GM23248 (cell line): Measurements from ENCODE around the gene TIMM10. TPM values are rescaled to one million over a fixed set of nuclear protein-coding genes. Genes with fewer than 3 reads are reported as not detected.

Experiments
- DNase-seq: peaks from one replicate; pipeline ENCODE4 v3.0.0-alpha.2; 2015
- H2AFZ ChIP-seq: fragments of 200-600 bp; sonication (generic); 2 replicates; pipeline ENCODE4 v1.6.1; 2016; ENCODE audit warnings: antibody characterized with exemption
- H3F3A ChIP-seq: fragments of 200-600 bp; sonication (generic); 2 replicates; pipeline ENCODE4 v1.6.1; 2016; ENCODE audit warnings: mild to moderate bottlenecking, antibody characterized with exemption, mixed run types; ENCODE audit not compliant: insufficient read depth
- H3K27ac ChIP-seq: fragments of 200-600 bp; sonication (generic); 2 replicates; pipeline ENCODE4 v1.5.1; 2016; ENCODE audit warnings: mild to moderate bottlenecking
- H3K27me3 ChIP-seq: fragments of 200-600 bp; sonication (generic); replicated peaks from 2 replicates; pipeline ENCODE4 v1.6.1; 2016; ENCODE audit warnings: mild to moderate bottlenecking; ENCODE audit not compliant: insufficient read depth
- H3K36me3 ChIP-seq: fragments of 200-600 bp; sonication (generic); 2 replicates; pipeline ENCODE4 v1.6.1; 2016; ENCODE audit warnings: low read depth, mild to moderate bottlenecking
- H3K4me1 ChIP-seq: fragments of 200-600 bp; sonication (generic); 2 replicates; pipeline ENCODE4 v1.6.1; 2016; ENCODE audit warnings: mild to moderate bottlenecking; ENCODE audit not compliant: insufficient read depth
- H3K4me2 ChIP-seq: fragments of 200-600 bp; sonication (generic); one replicate; pipeline ENCODE4 v1.6.1; 2016; ENCODE audit warnings: mild to moderate bottlenecking; ENCODE audit not compliant: unreplicated experiment
- H3K4me3 ChIP-seq: fragments of 200-600 bp; sonication (generic); 2 replicates; pipeline ENCODE4 v1.5.1; 2016; ENCODE audit warnings: mild to moderate bottlenecking
- H3K79me2 ChIP-seq: fragments of 200-600 bp; sonication (generic); 2 replicates; pipeline ENCODE4 v1.6.1; 2016; ENCODE audit warnings: mild to moderate bottlenecking; ENCODE audit not compliant: insufficient read depth
- H3K9ac ChIP-seq: fragments of 200-600 bp; sonication (generic); 2 replicates; pipeline ENCODE4 v1.6.1; 2016; ENCODE audit warnings: mild to moderate bottlenecking
- H3K9me2 ChIP-seq: fragments of 200-600 bp; sonication (generic); 2 replicates; pipeline ENCODE4 v1.6.1; 2016; ENCODE audit warnings: mixed run types, mild to moderate bottlenecking, moderate library complexity; ENCODE audit not compliant: insufficient read depth
- H3K9me3 ChIP-seq: fragments of 200-600 bp; sonication (generic); one replicate; pipeline ENCODE4 v1.6.1; 2017; ENCODE audit warnings: low read depth
- H4K20me1 ChIP-seq: fragments of 200-600 bp; sonication (generic); 2 replicates; pipeline ENCODE4 v1.6.0; 2016; ENCODE audit not compliant: insufficient read depth
- EZH2 ChIP-seq: fragments of 200-600 bp; sonication (generic); IDR thresholded peaks from 2 replicates; pipeline ENCODE4 v1.6.1; 2018; ENCODE audit warnings: antibody characterized with exemption, mild to moderate bottlenecking; ENCODE audit not compliant: insufficient read depth, poor library complexity, severe bottlenecking
- EZH2phosphoT487 ChIP-seq: fragments of 200-600 bp; sonication (generic); IDR thresholded peaks from 2 replicates; pipeline ENCODE4 v1.6.1; 2018; ENCODE audit warnings: antibody characterized with exemption, moderate library complexity, mild to moderate bottlenecking, low read depth; ENCODE audit not compliant: insufficient read depth
- WGBS, 2 experiments: methylation state at CpG; one replicate each; pipeline ENCODE4 v1.1.6; 2015 to 2017; ENCODE audit warnings: low lambda C conversion rate in 2 of 2, low coverage in 1 of 2; ENCODE audit errors: missing lambda C conversion rate in 2 of 2; 5-methylcytosine and 5-hydroxymethylcytosine counted together
- in situ Hi-C: fragments of 300-500 bp; cut with MboI; formaldehyde crosslinking; loops from 2 replicates; pipeline ENCODE4 v1.15.0; 2020
- polyA plus RNA-seq: library from polyadenylated mRNA; unstranded; fragments of >200 nt; fragmentation: Nextera tagmentation; extraction: Ambion mirVana; gene quantifications from 2 replicates; pipeline ENCODE4 v1.2.1, GENCODE V29; 2016
- total RNA-seq: library from RNA; depleted of rRNA; stranded (reverse); fragments of >200 nt; shearing (Covaris generic); gene quantifications from 2 replicates; pipeline ENCODE4 v1.2.3, GENCODE V29; 2014

TIMM10 gene
- total and polyA plus RNA-seq, 2 experiments from 2014 or later = 29.0 to 78.3 TPM

DNA sequence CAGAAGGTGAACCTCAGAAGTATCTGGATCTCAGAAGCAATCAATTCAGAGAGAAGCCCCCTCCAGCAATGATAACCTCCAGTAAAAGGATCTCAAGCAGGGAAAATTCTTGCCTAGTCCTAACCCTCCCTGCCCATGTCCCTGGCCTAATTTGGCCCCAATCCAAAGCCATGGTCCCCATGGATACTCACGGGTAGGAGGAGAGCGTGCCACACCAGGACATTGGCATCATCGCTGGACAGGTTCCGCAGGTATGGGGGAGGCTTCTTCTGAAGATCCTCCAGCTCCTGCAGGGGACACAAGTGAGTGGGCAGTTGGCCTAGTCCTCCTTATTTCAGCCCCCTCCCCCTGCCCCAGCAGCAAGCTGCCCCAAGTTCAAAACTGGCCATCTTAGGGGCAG is 29.6 kb upstream of the TIMM10 start:
- no peaks in the 10 kb centered on the region for H3F3A ChIP-seq
- no peak overlapping the region for H3K4me3 ChIP-seq
- H3K9me3 ChIP-seq = no peaks in the 10 kb centered on the region
- peaks cover 43% of the 10 kb centered on the region for H3K79me2 ChIP-seq
- H2AFZ ChIP-seq = no peak overlapping the region
- no peaks in the 10 kb centered on the region for H3K27me3 ChIP-seq
- no peaks in the 10 kb centered on the region for H3K4me1 ChIP-seq
- in situ Hi-C loops = no loop called here
- H4K20me1 ChIP-seq = no peaks in the 10 kb centered on the region
- no peak overlapping the region for H3K27ac ChIP-seq
- 85 to 92% methylated on average over 4 of the region's 4 CpGs for WGBS, 2 experiments
- H3K9ac ChIP-seq = no peak overlapping the region
- no peak overlapping the region for H3K4me2 ChIP-seq
- DNase-seq = no peak
- H3K36me3 ChIP-seq = peaks cover 16% of the 10 kb centered on the region; the same call in 1 of the 2 replicates
- H3K9me2 ChIP-seq = no peaks in the 10 kb centered on the region
- TF ChIP-seq EZH2 (no peak), EZH2phosphoT487 (no peak)

DNA sequence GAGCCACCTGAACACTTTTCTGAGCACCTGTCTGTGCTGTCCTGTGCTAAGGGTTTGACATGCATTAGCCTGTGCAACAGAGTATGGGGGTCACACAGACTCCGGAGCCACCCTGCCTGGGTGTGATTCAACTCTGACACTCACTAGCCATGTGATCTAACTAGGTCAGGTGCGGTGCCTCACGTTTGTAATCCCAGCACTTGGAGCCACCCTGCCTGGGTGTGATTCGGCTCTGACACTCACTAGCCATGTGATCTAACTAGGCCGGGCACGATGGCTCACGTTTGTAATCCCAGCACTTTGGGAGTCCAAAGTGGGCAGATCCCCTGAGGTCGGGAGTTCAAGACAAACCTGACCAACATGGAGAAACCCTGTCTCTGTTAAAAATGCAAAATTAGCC is 25.5 kb upstream of the TIMM10 start:
- Histone ChIP-seq H3K9me2 (no peaks in the 10 kb centered on the region), H3F3A (no peaks in the 10 kb centered on the region), H3K79me2 (0 out of 2 replicates have a peak, but pooled peaks cover 3% of the 10 kb centered on the region), H4K20me1 (no peaks in the 10 kb centered on the region), H3K4me3 (no peak overlapping the region), H2AFZ (no peak overlapping the region), H3K9ac (no peak overlapping the region), H3K4me1 (no peaks in the 10 kb centered on the region), H3K36me3 (peaks cover 30% of the 10 kb centered on the region; the same call in 1 of the 2 replicates), H3K4me2 (no peak overlapping the region), H3K27me3 (no peaks in the 10 kb centered on the region), H3K27ac (no peak overlapping the region), H3K9me3 (no peaks in the 10 kb centered on the region)
- no peak for TF ChIP-seq EZH2
- no peak for TF ChIP-seq EZH2phosphoT487
- in situ Hi-C loops = no loop called here
- 71 to 73% methylated on average over 8 of the region's 8 CpGs for WGBS, 2 experiments
- no peak for DNase-seq

DNA sequence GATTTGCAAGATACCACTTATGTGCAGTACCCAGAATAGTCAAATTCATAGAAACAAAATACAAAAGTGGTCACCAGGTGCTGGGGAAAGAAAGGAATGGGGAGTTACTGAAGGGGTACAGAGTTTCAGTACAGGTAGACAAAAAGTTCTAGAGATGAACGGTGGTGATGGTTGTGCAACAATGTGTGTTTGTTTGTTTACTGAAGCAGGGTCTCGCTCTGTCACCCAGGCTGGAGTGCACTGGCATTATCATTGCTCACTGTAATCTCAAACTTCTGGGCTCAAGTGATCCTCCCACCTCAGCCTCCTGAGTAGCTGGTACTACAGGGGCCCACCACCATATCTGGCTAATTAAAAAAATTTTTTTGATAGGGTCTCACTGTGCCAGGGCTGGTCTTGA is 24.8 kb upstream of the TIMM10 start:
- Histone ChIP-seq H3K4me2 (no peak overlapping the region), H3K9me3 (no peaks in the 10 kb centered on the region), H3K79me2 (no peaks in the 10 kb centered on the region), H3K27ac (no peak overlapping the region), H4K20me1 (no peaks in the 10 kb centered on the region), H3K9ac (no peak overlapping the region), H3K36me3 (peaks cover 30% of the 10 kb centered on the region; the same call in 1 of the 2 replicates), H3K9me2 (no peaks in the 10 kb centered on the region), H3F3A (no peaks in the 10 kb centered on the region), H3K4me1 (no peaks in the 10 kb centered on the region), H3K4me3 (no peak overlapping the region), H2AFZ (no peak overlapping the region), H3K27me3 (no peaks in the 10 kb centered on the region)
- in situ Hi-C loops = no loop called here
- 97 to 98% methylated on average over 2 of the region's 2 CpGs for WGBS, 2 experiments
- no peak for DNase-seq
- TF ChIP-seq EZH2phosphoT487 = no peak
- no peak for TF ChIP-seq EZH2

DNA sequence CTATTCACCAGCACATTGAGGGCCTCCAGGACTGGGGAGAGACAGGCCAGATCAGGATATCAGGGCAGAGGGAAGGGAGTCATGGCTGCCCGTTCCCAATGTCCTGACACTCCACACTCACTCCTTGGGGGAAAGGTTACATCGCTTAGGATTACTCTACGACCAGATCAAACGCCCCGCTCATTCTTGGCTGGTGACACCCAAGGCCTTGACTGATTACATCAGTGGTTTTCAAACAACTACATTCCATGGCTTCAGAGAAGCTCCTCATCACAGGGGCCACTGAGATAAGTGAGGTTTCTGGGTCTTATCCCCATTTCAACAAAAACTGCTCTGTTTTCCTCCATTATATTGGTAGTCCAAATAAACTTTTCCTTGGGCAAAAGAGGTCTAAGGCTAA is 21.9 kb upstream of the TIMM10 start:
- Histone ChIP-seq H3K4me1 (no peaks in the 10 kb centered on the region), H3K9ac (no peak overlapping the region), H3F3A (no peaks in the 10 kb centered on the region), H3K4me2 (no peak overlapping the region), H3K27ac (no peak overlapping the region), H4K20me1 (no peaks in the 10 kb centered on the region), H3K9me3 (no peaks in the 10 kb centered on the region), H3K36me3 (peaks cover 17% of the 10 kb centered on the region; the same call in 1 of the 2 replicates), H3K9me2 (no peaks in the 10 kb centered on the region), H3K27me3 (no peaks in the 10 kb centered on the region), H3K79me2 (no peaks in the 10 kb centered on the region), H3K4me3 (no peak overlapping the region), H2AFZ (no peak overlapping the region)
- no peak for DNase-seq
- 77 to 79% methylated on average over 5 of the region's 5 CpGs for WGBS, 2 experiments
- TF ChIP-seq EZH2 (no peak), EZH2phosphoT487 (no peak)
- in situ Hi-C loops = no loop called here

DNA sequence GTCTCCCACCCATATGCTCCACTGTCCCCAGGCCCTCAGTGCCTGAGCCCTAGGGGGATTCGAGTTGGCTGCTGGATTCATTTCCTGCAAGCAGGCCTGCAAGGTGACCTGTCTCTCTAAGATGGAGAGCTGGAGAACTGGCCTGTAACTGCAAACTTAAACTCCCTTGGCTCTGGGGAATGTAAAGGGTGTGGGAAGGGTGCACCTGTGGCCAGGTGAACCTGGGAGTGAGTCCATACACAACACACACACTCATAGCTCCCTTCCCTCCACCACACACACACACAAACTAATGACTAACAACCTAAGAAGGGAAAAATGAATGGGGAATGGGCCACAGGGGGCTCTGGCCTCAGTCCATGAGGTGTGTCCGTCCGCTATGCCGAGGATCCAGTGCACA is 21.4 kb upstream of the TIMM10 start:
- Histone ChIP-seq H3K9me2 (no peaks in the 10 kb centered on the region), H3K27me3 (no peaks in the 10 kb centered on the region), H3K9me3 (no peaks in the 10 kb centered on the region), H3K9ac (no peak overlapping the region), H3K4me2 (no peak overlapping the region), H3K36me3 (peaks cover 17% of the 10 kb centered on the region; the same call in 1 of the 2 replicates), H3K27ac (no peak overlapping the region), H3K4me3 (no peak overlapping the region), H3K79me2 (no peaks in the 10 kb centered on the region), H4K20me1 (no peaks in the 10 kb centered on the region), H3K4me1 (no peaks in the 10 kb centered on the region), H2AFZ (no peak overlapping the region), H3F3A (no peaks in the 10 kb centered on the region)
- DNase-seq = no peak
- in situ Hi-C loops = no loop called here
- TF ChIP-seq EZH2 (no peak), EZH2phosphoT487 (no peak)
- WGBS, 2 experiments = 88 to 90% methylated on average over 4 of the region's 4 CpGs
